GM21381 (cell line): ENCODE results near the gene PLEKHJ1.

Source experiments
- ATAC-seq: cut with Tn5 transposase; IDR thresholded peaks from one replicate; pipeline ENCODE4 v1.9.1; 2021; ENCODE audit warnings: mild to moderate bottlenecking, moderate library complexity; ENCODE audit not compliant: unreplicated experiment

The PLEKHJ1 gene

DNA sequence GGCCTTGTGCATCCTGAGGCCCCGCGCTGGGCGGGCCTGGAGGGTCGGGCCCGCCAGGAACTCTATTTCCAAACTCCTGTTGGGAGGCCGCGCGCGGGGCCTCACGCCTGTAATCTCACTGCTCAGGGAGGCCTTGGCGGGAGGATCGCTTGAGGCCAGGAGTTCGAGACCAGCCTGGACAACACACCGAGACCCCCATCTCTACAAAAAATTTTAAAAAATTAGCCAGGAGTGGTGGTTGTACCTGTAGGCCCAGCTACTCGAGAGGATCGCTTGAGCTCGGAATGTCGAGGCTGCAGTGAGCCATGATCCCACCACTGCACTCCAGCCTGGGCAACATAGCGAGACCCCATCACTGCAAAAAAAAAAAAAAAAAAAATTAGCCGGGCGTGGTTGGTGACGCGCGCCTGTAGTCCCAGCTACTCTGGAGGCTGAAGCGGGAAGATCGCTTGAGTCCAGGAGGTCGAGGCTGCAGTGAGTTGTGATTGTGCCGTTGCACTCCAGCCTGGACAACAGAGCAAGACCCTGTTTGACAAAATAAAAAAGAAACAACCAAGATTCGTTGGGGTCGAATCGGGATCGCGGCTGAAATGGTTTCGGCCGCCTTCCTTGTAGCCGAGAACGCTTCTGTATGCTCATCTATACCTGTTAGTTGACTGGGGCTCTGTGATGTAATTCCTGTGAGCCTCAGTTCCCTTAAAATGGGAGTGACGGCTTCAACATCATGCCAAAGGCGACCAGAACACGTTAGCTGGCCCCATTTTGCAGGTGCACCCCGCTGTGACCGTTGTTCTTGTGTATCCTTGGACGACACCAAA lies 1.1 kb upstream of the PLEKHJ1 start:
- ATAC-seq = no peak

DNA sequence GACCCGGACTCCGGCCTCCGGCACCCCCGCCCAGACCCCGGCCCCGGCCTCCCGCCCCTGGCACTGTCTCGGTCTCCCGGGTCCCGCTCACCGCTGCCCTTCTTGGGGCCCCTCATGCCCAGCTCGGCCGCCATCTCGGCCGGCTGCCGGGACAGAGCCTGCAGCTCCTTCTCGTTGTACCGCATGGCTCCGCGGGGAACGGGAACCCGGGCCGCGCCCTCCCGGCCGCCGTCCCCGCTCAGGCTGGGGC lies 140 bp downstream of the PLEKHJ1 start:
- peak; percentile 19 for ATAC-seq

DNA sequence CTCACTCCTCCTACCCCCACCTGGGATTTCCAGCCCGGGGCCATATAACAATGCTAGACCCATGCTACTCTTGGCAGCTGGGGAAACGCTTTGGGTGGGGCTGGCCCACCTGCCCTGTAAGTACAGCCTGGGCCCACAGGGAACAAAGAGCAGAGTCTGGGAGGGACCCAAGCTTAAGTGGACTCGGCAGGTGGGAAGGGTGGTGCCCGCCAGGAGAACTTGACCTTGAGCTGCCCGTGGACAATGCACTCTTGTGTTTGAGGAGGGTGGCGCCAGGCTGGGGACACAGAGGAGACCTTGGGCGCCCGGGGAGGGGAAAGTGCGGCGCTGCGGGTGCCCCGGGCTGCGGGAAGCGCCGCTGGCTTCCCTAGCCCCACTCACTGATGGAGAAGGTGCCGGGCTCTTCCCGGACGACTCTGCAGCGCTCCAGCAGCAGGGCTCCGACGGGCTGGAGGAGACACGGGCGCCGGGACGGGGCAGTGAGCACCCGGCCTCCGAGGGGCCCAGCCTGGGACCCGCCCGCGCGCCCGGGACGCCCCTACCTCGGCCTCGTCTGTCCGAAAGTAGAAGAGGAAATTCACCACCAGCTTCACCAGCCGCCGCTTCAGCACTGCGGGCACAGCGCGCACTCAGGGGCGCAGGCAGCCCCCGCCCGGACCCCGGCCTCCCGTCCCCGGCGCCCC lies 607 bp downstream of the PLEKHJ1 start:
- ATAC-seq = peak; percentile 7

DNA sequence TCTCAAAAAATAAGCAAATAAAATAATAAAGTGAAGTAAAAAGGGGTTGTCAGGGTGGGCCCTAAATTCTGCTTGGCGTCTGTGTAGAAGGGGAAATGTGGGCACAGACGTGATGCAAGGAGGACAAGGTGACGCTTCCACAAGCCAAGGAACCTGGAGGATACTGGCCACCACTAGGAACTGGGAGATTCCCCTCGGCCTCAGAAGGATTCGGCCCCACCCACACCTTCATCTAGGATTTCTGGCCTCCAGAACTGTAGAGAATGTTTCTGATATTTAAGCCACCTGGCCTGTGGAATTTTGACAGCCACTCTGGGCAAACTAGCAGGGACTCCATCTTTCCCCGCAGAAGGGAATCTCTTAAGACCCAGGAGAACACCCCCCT lies 1.1 kb downstream of the PLEKHJ1 start:
- no peak for ATAC-seq

DNA sequence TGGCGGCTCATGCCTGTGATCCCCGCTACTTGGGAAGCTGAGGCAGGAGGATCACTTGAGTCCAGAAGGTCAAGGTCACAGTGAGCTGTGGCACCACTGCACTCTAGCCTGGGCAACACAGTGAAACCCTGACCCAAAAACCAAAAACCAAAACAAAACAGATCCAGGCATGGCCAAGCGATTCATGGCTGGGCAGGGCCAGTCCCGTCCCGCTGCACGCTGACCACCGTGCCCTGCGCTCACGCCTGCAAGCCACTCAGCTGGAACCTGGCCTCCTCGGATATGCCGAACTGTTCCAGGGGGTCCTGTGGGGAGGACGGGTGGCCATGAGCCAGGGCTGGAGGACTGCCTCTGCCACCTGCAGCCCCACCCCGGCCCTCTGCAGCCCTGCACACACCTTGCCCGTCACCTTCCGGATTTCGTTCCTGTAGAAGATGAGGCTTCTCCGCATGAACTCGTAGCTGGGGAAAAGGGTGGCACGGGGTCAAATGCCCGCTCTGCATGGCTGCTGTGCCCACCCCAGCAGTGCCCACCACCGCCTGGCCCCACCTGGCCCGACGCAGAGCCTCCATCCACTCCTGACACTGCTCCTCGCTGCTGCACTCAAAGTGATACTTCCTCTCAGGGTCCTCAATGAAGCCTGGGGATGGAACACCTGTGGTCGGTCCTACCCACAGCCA lies 2.4 kb downstream of the PLEKHJ1 start:
- no peak for ATAC-seq

DNA sequence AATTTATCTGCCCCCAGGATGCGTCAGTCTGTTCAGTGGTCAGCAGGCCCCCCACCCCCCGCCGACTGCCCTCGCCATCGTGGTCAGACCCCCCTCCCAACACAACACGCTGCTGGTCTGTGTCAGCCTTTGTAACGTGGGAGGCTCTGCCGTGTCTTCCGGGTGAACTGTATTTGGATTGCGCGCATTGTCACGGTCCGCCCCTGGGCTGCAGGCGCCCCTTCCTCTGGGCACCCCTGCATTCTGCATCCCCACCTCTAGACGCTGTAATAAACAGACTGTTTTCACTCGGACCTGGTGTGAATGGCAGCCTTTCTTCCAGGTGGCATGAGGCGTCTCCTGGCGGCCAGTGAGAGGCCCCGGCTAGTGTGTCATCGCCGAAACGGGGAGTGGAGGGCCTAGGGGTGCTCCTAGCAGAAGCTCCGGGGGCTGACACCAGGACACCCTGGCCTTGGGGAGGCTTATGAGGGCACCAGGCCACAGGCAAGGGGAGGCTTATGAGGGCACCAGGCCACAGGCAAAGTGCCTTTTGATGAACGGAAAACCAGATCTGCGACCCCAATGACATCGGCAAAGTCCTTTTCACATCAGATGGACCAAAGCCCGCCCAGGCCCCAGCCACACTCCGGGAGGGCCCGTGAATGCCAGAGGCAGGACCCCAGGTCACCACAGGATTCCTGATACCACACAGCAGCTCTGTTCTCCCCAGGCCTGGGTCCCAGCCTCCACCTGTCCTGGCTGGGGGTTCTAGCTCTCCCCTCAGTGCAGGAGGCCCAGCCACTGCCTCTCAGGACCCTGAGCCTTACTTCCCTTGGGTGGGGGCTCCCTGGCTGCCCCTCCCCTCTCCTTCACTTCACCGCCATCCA lies 3.6 kb downstream of the PLEKHJ1 start:
- ATAC-seq = no peak

DNA sequence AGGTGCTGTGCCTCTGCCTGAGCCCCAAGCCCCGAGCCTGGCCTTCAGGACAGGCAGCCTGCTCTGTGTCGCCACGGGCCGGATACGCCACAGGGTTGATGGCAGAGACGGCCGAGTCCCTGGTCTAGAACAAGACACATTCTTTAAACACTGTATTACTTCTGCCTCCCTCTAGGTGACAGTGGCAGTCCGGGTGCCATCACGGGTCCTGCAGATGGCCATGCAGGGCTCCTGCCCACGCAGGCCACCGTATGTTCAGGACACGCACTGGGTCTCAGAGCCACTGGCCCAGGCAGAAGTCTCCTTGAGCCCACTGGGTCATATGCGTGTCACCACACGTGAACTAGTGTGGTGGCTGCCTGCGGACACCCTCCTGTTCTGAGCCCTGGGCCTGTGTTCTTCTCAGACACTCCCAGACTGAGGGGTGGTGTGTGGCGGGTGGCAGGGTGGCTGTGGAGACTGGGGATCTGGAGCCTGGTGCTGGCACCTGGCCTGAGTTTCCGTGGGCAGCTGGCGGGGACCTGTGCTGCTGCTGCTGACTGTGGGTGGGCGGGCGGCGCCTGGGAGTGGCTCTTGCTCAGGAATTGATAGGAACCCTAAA lies 4.4 kb downstream of the PLEKHJ1 start:
- ATAC-seq = no peak

DNA sequence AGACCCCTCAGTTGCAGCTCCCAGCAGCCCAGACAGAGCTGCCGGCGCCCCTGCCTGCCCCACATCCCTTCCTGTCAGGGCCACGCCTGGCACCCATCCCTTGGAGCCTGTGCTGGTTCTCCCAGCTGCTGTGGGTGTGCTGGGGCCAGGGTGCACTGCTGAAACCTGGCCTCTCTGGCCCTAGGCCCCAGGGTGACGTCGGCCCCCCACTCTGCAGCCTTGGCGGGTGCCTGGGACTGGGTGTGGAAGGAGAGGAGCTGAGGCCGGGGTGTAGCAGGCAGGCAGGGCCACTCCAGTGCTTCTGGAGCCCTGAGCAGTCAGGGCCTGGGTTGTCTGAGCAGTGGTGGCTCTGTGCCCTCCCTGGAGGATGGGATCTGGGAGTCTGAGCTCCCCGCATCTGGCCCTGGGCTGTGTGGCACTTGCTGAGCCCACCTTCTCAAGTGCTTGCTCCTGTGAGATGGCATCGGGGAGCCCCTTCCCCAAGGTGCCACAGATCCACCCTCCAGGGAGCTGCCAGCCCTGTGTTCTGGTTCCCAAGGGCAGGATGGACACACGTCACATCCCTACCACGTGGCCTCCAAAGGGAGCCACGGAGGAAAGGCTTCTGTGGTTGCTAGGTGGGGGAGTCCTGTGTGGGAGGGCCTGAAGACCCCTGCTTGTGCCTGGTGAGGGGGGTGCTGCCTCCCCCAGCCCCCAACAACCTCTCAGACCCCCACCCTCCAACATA lies 5.2 kb downstream of the PLEKHJ1 start:
- ATAC-seq = no peak

DNA sequence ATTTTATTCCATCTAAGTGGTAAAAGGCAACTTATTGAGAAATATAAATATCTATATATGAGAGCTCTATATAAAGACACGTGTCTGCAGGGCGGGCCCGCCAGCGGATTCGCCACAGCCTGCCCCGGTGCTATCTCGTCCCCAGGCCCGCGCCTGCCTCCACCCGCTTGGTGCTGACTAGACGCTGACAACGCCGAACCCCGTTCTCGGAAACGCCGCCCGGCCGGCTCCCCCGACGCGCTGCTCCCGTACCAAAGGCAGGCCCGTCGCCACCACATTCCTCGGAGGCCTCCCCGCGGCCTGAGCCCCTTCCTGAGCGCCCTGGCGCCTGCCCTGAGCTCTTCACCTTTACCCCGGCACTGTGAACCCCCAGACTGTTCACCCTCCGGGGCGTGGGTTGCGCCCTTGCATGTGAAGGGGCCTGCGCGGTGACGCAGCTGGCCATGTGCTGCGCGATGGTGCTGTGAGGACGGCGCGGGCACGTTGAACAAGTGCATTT lies 6.0 kb downstream of the PLEKHJ1 start:
- ATAC-seq = no peak

DNA sequence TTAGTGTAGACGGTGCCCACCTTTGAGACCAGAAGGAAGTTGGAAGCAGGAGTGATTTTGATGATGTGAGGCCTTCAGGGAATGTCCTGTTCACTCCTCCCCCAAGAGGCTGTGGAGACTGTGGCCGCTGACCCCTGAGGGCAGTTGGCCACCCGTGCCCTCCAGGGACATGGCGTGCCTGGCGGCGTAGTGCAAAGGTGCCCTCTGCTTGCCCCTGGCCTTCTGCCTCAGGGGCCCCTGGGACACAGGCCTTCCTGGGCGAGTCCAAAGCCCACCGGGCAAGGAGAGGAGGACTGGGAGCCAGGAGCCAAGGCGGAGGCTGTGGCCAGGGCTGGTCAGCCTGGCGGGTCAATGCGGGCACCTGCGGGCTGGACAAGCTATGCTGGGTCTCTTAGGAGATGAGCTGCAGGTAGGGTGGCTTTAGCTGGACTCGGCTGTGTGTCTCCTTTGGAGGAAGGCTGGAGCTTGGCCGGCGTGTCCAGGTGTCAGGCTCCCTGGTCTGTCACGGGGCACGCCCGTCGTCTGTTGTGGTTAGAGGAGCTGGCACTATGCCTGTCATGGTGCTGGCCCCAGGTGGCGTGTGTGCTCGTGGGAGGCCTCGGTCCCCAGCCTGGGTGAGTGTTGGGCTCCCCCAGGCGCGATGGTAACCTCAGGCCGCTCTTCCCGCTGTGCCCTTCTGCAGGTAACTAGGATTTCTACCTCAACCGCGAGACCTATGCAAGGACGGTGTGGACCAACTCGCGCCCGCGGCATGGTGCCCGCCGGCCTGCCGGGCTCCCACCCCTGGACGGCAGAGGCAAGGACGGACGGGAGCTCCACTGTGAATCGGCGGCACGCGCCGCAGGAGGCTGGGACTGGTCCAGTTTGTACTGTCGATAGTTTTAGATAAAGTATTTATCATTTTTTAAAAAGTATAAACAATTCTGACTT lies 6.8 kb downstream of the PLEKHJ1 start:
- ATAC-seq = no peak

DNA sequence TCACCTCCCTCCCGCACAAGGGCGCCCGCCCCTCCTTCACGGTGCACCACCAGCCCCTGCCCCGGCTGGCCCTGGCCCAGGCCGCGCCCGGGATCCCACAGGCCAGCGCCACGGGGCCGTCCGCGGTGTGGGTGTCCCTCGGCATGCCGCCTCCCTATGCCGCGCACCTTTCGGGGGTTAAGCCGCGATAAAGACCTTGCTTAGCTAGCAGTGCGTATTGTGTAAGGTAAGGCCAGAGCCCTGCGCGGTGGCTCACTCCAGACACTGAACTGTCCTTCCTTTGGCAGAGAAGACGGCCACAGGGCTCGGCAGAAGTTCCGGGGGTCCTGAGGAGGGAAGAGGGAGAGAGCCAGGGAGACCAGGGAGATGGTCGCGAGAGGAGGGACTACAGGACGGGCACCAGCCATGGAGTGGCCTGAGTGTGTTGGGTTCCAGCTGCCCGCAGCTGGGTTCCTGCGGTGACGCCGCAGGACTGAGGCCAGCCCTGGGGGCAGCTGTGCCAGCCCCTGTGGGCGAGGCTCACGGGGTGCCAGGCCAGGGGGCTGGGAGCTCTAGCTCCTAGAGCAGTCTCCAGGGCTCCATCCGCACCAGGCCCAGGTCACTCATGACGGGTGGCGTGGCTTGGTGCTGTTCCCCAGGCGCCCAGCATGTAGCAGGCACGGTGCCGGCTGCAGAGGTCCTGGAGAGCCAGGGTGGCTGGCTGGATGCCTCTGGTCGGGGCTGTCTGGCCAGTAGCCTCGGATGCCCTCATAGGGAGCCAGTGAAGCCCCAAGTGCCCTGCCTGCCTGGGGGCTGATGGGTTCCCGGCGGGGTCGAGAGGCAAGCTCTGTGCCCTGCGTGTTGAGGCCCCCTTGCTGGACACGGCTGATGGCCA lies 7.7 kb downstream of the PLEKHJ1 start:
- ATAC-seq = no peak

DNA sequence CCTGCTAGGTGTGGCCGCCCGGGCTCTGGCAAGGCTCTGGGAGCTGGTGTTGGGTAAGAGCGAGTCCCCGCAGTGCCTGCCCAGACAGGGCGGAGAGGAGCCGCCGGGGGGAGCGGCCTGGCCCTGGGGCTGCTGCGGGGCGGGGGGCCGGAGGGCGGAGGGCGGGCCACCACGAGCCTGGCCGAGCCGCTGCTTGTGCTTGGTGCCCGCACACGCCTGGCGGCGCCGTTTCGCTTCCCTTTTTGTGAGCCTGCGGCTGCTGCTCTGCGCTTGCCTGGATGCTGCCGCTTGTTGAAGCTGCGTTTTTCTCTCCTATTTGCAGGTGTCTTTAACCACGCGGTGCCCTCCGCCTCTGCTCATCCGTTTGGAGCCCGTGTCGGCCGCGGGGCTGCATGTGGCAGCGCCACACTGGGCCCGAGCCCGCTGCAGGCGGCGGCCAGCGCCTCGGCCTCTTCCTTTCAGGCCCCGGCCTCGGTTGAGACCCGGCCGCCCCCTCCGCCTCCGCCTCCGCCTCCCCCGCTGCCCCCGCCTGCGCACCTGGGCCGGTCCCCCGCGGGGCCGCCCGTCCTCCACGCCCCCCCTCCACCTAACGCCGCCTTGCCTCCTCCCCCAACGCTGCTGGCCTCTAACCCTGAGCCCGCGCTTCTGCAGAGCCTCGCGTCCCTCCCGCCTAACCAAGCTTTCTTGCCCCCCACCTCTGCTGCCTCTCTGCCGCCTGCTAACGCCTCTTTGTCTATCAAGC lies 8.5 kb downstream of the PLEKHJ1 start:
- ATAC-seq = no peak

DNA sequence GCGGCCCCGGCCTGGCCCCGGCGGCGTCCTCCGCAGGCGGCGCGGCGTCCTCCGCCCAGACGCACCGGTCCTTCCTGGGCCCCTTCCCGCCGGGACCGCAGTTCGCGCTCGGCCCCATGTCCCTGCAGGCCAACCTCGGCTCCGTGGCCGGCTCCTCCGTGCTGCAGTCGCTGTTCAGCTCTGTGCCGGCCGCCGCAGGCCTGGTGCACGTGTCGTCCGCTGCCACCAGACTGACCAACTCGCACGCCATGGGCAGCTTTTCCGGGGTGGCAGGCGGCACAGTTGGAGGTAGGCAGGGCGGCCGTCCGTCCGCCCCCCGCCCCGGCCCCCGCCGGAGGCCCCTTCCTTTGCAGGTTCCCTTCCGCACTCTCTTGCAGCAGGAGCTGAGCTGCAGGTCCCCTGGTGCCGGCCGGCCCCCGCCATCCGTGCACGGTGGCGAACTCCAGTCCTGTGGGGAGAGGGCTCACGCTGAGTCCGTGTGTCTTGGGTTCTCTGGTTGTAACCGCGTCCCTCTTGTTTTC lies 9.2 kb downstream of the PLEKHJ1 start:
- ATAC-seq = no peak

DNA sequence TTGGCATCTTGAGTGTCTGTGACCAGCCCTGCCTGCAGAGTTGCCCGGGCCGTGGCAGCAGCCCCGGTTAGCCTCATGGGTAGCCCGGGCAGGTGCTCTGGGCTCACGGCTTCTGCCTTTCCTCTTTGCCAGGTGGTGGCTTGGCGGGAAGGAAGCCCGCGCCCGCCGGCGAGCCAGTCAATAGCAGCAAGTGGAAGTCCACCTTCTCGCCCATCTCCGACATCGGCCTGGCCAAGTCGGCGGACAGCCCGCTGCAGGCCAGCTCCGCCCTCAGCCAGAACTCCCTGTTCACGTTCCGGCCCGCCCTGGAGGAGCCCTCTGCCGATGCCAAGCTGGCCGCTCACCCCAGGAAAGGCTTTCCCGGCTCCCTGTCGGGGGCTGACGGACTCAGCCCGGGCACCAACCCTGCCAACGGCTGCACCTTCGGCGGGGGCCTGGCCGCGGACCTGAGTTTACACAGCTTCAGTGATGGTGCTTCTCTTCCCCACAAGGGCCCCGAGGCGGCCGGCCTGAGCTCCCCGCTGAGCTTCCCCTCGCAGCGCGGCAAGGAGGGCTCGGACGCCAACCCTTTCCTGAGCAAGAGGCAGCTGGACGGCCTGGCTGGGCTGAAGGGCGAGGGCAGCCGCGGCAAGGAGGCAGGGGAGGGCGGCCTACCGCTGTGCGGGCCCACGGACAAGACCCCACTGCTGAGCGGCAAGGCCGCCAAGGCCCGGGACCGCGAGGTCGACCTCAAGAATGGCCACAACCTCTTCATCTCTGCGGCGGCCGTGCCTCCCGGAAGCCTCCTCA lies 9.9 kb downstream of the PLEKHJ1 start:
- no peak for ATAC-seq

DNA sequence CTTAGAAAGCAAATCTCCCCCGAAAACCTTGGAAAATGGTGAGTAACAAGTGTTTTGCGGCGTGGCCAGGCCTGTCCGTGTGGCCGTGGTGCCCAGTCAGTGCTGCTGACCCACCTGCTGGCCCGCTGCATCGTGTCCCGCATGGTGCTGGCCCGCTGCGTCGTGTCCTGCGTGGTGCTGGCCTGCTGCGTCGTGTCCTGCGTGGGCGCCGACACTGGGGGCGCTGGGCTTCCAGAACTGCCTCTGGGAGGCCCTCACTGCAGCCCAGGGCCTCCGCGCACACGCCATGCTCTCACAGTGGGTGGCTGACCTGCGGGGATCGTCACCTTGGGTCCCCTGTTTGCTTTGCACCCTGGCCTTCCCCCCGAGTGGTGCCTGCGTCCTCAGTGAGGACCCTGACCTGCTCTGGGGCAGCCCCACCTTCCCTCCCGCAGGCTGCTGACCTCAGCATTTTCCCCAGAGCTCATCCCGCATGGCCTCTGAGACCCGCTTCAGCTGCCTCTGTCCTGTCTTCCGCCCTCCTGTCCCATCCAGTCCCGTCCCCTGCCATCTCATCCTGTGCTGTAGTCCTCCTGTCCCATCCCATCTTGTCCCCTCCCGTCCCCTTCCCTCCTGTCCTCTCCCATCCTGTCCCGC lies 10.6 kb downstream of the PLEKHJ1 start:
- ATAC-seq = no peak
